Duodenal mucosa (tissue), 2 donors: ENCODE measurements around the gene EPN1.

Experiments used
- H3K27ac ChIP-seq: one replicate; pipeline ENCODE4 v1.7.0; 2013; ENCODE audit warnings: low read depth, low read length
- H3K27me3 ChIP-seq, 2 donors: one replicate each; pipeline ENCODE4 v1.7.0; 2013; ENCODE audit warnings: low read length in 2 of 2, control low read depth in 1 of 2; ENCODE audit not compliant: insufficient read depth in 2 of 2, control insufficient read depth in 1 of 2
- H3K36me3 ChIP-seq, 2 donors: one replicate each; pipeline ENCODE4 v1.7.0; 2013; ENCODE audit warnings: low read length in 2 of 2, control low read depth in 1 of 2; ENCODE audit not compliant: insufficient read depth in 2 of 2, control insufficient read depth in 1 of 2
- H3K4me1 ChIP-seq, 2 donors: one replicate each; pipeline ENCODE4 v1.7.0; 2013; ENCODE audit warnings: low read length in 2 of 2, control low read depth in 1 of 2; ENCODE audit not compliant: insufficient read depth in 2 of 2, control insufficient read depth in 1 of 2
- H3K4me3 ChIP-seq, 2 donors: one replicate each; pipeline ENCODE4 v1.7.0; 2013; ENCODE audit warnings: low read length in 2 of 2, low read depth in 1 of 2
- H3K9ac ChIP-seq, 2 donors: one replicate each; pipeline ENCODE4 v1.7.0; 2013; ENCODE audit warnings: low read length in 2 of 2, low read depth in 1 of 2
- H3K9me3 ChIP-seq, 2 donors: one replicate each; pipeline ENCODE4 v1.7.0; 2013; ENCODE audit warnings: low read length in 2 of 2, control low read depth in 1 of 2; ENCODE audit not compliant: control insufficient read depth in 1 of 2

EPN1 gene

DNA sequence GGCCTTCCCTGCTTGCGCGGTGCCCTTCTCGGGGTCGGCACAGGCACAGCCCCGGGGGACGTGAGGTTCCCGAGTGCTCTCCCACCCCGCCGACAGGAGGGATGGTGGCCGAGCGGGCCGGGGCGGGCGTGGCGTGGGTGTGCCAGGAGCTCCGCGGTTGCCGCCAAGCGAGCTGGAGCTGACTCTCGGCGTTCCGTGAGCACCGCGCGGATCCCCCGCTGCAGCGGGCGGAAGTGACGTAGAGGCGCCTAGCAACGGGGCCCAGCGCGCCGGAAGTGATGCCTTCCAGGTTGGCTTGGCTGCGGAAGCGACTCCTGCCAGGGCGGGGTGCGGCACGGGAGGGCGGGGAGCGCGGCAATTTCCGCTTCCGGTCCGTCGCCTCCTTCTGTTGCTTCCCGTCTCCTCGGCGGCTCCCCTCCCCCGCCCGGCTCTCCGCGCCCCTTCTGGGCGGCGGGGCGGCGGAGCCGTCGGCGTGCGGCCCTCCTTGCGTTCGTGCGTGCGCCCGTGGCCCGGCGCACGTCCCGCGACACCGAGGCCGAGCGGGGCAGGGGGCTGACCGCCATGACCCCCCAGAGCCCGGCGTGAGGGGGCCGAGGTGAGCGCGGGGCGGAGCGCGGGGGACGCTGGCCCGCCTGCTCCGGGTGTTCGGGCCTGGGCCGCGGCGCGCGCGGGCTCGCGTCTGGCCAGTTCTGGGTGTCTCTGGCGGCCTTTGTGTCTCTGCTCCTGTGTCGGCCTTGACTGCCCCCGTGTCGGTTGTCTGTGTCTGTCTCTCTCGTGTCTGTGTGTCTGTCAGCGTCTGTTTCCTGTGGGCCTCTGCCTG, at the start of gene EPN1:
TSS of gene EPN1 (plus strand) at position 386 of the 820 bp plus-strand sequence. CDS start 3,402 bp downstream, outside the sequence.
- peak within 1 kb of the TSS; percentile 91 to 97 for H3K4me3 ChIP-seq
- H3K4me1 ChIP-seq = peaks cover 41 to 52% of the 10 kb centered on the region in 2 donors
- peak within 1 kb of the TSS; percentile 95 to 96 for H3K9ac ChIP-seq
- no peaks in the 10 kb centered on the region for H3K9me3 ChIP-seq
- H3K27ac ChIP-seq = peak within 1 kb of the TSS; percentile 86
- peaks cover 26 to 46% of the 10 kb centered on the region in 2 donors for H3K36me3 ChIP-seq
- H3K27me3 ChIP-seq = no peaks in the 10 kb centered on the region

DNA sequence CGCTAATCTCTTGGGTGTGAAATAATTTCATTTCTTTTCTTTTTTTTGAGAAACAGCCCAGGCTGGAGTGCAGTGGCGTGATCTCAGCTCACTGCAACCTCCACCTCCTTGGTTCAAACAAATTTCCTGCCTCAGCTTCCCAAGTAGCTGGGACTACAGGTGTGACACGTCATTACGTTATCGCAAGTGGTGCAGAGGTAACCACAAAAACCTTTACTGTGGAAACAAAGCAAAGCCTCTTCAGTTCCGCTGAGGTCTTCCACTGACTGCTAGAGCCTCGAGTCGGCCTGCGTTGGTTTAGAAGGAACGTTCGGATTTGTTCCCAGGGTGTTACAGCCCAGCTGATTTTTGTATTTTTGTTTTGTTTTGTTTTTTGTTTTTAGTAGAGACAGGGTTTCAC, 48.7 kb upstream of the EPN1 start:
- Histone ChIP-seq H3K36me3 (peaks cover 0 to under 1% of the 10 kb centered on the region in 2 donors), H3K27me3 (no peaks in the 10 kb centered on the region), H3K9ac (peak overlapping the region in 1 of 2 donors; percentile 47), H3K27ac (peak overlapping the region; percentile 10), H3K9me3 (no peaks in the 10 kb centered on the region), H3K4me3 (no peak overlapping the region), H3K4me1 (peaks cover 14 to 19% of the 10 kb centered on the region in 2 donors)

DNA sequence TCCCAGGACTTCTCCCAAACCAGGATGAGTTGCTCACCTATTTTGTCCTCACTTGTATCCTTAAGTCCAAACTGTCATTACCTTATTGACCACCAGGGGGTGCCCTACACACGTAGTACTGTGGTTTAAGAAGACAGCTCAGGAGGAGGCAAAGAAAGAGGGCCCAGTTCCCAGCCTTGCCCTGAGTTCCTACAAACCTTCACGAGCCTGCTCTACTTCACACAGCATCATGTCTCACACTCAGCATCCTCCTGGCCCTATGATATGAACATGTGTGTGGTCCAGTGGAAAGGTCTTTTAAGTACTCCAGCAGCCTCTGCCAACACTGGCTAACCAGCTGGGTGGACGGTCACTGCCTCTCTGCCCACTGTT, 42.6 kb upstream of the EPN1 start:
- Histone ChIP-seq H3K27me3 (no peaks in the 10 kb centered on the region), H3K4me1 (peaks cover 14 to 26% of the 10 kb centered on the region in 2 donors), H3K9ac (no peak overlapping the region), H3K9me3 (no peaks in the 10 kb centered on the region), H3K36me3 (no peaks in the 10 kb centered on the region), H3K4me3 (no peak overlapping the region), H3K27ac (no peak overlapping the region)

GRCh38 chr19:55633861-55634260, 41.2 kb upstream of the EPN1 start:
- Histone ChIP-seq H3K9ac (no peak overlapping the region), H3K36me3 (no peaks in the 10 kb centered on the region), H3K27me3 (no peaks in the 10 kb centered on the region), H3K27ac (no peak overlapping the region), H3K4me3 (no peak overlapping the region), H3K9me3 (no peaks in the 10 kb centered on the region), H3K4me1 (peaks cover 14 to 26% of the 10 kb centered on the region in 2 donors)

DNA sequence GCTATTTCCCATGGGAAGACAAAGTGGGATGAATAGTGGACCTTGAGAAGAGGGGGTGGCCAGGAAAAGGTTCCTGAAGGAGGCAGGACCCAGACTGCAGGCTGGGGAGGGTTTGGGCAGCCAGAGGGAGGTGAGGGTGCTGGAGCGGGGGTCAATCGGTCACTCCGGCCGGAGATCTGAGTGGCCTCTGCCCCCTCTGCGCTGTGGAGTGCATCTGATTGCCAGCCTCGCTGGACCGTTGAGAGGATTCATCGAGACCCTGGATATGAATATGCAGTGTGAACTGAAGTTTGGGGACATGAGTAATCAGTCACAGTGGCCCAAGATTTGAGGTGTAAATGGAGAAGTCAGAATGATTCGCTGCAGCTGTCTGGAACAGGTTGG, 39.7 kb upstream of the EPN1 start:
- Histone ChIP-seq H3K36me3 (no peaks in the 10 kb centered on the region), H3K9ac (peak overlapping the region; percentile 90 to 99), H3K27me3 (no peaks in the 10 kb centered on the region), H3K9me3 (no peaks in the 10 kb centered on the region), H3K4me1 (peaks cover 14 to 34% of the 10 kb centered on the region in 2 donors), H3K27ac (peak overlapping the region; percentile 80), H3K4me3 (peak overlapping the region; percentile 92 to 94)

DNA sequence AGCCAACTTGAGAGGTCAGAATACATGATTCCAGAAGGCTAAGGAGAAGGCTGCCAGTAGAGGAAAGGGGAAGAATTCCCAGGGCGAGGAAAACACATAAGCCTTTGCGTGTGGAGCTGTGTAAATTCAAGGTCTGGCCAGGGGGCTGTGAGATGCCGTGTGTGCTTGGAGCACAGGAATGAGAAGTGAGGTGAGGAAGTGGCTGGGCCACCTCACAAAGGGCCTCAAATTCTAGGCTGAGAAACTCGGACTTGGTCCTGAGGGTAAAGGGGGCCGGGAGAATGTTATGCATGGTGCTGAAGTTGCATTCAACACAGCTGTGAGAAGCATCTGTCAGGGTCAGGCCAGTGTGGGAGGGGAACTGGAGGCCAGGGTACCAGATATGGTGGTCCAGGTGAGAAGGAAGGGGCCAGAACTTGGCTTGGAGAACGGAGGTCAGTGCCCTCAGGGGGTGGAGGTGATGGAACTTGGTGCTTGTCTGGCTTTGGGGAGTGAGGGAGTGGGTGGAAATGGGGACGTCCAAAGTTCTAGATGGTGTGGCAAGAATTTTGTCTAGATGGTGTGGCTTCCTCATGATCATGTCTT, 39.1 kb upstream of the EPN1 start:
- no peaks in the 10 kb centered on the region for H3K36me3 ChIP-seq
- no peaks in the 10 kb centered on the region for H3K27me3 ChIP-seq
- H3K9ac ChIP-seq = peak overlapping the region; percentile 90 to 99
- peak overlapping the region; percentile 92 to 94 for H3K4me3 ChIP-seq
- no peaks in the 10 kb centered on the region for H3K9me3 ChIP-seq
- H3K27ac ChIP-seq = no peak overlapping the region
- H3K4me1 ChIP-seq = peaks cover 14 to 37% of the 10 kb centered on the region in 2 donors

- peaks cover 16 to 41% of the 10 kb centered on the region in 2 donors for H3K4me1 ChIP-seq
- H3K9me3 ChIP-seq = no peaks in the 10 kb centered on the region
- no peak overlapping the region for H3K27ac ChIP-seq
- H3K4me3 ChIP-seq = peak overlapping the region in 1 of 2 donors; percentile 92
- no peaks in the 10 kb centered on the region for H3K27me3 ChIP-seq
- H3K9ac ChIP-seq = no peak overlapping the region
- H3K36me3 ChIP-seq = no peaks in the 10 kb centered on the region
Measured at GRCh38 chr19:55636723-55637122, 38.3 kb upstream of the EPN1 start.

- no peaks in the 10 kb centered on the region for H3K27me3 ChIP-seq
- H3K4me1 ChIP-seq = peaks cover 24 to 39% of the 10 kb centered on the region in 2 donors
- no peaks in the 10 kb centered on the region for H3K36me3 ChIP-seq
- H3K27ac ChIP-seq = no peak overlapping the region
- no peaks in the 10 kb centered on the region for H3K9me3 ChIP-seq
- H3K9ac ChIP-seq = no peak overlapping the region
- no peak overlapping the region for H3K4me3 ChIP-seq
Measured at GRCh38 chr19:55637534-55637933, 37.5 kb upstream of the EPN1 start.

GRCh38 chr19:55638864-55639359, 36.1 kb upstream of the EPN1 start:
- no peaks in the 10 kb centered on the region for H3K36me3 ChIP-seq
- peaks cover 28 to 46% of the 10 kb centered on the region in 2 donors for H3K4me1 ChIP-seq

GRCh38 chr19:55640043-55640576, 34.9 kb upstream of the EPN1 start:
- Histone ChIP-seq H3K9me3 (no peaks in the 10 kb centered on the region), H3K27me3 (no peaks in the 10 kb centered on the region), H3K27ac (no peak overlapping the region), H3K4me1 (peaks cover 36 to 58% of the 10 kb centered on the region in 2 donors), H3K4me3 (peak overlapping the region; percentile 65 to 78), H3K9ac (peak overlapping the region; percentile 48 to 77), H3K36me3 (peaks cover 6 to 7% of the 10 kb centered on the region in 2 donors)

More at GRCh38 chr19:55638864-55639359, 36.1 kb upstream of the EPN1 start:
- H3K27me3 ChIP-seq = no peaks in the 10 kb centered on the region
- H3K27ac ChIP-seq = no peak overlapping the region
- H3K9me3 ChIP-seq = no peaks in the 10 kb centered on the region
- no peak overlapping the region for H3K9ac ChIP-seq
- no peak overlapping the region for H3K4me3 ChIP-seq
